HG03045 (cell line): ENCODE measurements around the gene DLG1.

Experiments used
- ATAC-seq: cut with Tn5 transposase; IDR thresholded peaks from one replicate; pipeline ENCODE4 v1.9.1; 2021; ENCODE audit warnings: mild to moderate bottlenecking, moderate library complexity; ENCODE audit not compliant: unreplicated experiment

Gene DLG1

DNA sequence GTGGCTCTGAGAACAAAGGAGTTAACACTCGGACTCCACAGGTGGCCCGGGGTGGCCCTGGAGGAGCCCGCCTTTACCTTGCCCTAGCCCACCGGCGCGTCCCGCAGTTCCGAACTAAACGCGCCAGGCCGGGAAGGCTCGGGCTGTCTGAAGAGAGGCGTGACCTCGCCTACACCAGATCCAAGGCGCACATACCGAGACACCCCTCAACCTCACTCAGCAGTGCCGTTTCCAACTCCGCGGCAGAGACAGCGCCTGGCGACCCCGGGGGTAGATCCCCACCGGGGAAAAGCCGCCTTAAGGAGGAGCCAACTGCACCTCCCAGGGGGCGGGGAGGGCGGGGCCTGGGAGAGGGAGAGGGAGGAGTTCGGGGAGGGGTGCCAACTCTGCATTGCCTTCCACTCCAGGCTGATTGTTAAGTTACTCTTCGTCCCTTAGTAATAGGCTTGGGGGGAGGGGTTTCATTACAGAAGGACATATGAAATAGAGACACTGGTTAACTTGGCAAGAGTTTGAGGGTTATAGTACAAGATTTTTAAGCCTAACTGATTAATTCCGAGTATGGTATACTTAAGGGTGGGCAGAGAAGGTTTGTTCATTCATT lies at the start of gene DLG1:
Gene DLG1, minus strand, starts transcription at position 272 of the 604 bp plus-strand sequence. CDS start 1,408 bp downstream, outside the sequence.
- ATAC-seq, result peak; percentile 66

DNA sequence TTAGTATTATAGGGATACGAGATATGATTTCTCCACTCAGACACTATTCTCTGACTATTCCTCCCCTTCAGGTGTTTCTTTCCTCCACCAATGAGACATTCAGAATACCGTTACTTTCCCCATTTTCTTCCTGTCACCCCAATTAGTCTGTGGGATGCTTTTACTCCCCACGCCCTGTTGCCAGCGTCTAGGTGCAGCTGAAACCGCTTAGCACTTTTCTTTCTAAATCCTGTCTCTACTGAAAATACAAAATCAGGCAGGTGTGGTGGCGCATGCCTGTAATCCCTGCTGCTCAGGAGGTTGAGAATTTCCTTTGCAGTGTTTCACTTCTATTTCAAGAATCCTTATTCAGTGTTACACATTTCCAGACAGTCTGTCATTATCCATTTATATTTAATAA lies 49.6 kb upstream of the DLG1 start:
- ATAC-seq, result no peak

DNA sequence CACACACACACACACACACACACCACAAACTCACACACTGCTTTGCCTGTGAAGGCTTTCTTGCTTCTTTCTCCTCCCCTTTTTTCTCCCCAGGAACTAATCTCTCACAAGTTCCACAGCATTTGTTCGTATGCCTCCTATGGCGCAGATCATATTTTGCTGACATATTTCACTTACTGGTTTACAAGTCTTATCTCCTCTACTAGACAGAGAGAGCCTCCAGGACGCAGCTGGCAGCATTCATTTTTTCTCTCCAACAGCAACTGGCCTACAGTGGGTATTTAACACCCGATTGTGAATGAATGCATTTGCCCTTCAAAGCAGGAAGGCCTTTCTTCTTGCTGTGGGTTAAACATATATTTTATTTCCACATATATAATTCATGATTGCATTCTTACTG lies 47.0 kb upstream of the DLG1 start:
- no peak for ATAC-seq

DNA sequence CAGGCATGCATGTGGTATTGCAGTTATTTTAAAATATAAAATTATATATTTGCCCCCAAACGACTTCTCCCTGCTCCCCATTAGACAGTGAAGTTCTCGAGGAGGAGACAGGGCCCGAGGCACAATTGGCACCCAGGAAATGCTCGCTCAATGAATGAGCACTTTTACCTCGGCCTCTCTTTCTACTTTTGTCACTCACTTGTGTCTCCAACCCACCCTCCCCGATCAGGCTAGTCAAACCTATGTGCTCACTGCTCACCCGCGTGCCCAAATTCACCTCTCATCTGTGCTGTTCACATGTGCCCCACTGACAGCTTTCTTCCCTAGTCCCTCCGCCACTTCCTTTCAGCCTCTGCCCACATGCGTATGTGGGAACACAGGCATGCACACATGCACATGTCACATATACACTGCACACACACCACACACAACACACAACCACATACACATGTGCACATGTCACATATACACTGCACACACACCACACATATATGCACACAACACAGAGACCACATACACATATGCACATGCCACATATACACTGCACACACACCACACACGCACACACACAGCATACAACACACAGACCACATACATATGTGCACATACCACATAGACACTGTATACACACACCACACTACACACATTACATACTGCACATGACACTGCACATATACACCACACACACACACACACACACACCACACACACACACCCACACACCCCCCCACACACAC lies 46.3 kb upstream of the DLG1 start:
- no peak for ATAC-seq

DNA sequence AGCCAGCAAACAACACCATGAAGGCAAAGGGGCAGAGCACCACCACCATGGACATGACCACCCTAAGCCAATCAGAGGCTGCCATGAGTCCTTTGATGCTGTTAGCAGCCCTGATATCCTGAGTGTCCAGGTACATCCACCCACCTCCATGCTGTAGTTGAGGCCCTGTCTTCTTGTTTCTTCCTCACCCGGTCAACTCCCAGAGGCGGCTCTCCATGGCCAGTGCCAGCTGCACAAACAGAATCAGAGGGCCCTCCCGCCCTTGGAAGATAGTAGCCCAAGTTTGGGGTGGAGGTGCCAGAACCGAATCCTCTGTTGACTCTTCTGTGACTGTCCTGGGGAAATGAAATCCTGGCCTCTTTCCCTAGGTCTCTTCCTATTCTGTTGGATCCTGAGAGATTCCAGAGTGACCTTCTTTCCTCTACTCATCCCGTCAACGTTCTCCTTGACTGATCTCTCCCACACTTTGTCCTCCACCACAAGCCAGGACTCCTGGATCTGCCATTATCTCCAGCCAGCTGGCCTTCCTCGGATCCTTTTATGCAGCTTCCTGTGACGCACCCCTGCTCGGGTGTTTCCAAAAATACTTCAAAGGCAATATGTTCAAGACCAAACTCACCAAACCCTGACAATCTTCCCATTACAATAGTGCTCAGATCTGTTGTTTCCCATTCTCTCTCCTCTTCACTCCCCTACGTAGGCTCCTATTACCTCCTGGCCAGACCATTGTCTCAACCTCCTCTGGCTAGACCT lies 45.4 kb upstream of the DLG1 start:
- ATAC-seq, result no peak

DNA sequence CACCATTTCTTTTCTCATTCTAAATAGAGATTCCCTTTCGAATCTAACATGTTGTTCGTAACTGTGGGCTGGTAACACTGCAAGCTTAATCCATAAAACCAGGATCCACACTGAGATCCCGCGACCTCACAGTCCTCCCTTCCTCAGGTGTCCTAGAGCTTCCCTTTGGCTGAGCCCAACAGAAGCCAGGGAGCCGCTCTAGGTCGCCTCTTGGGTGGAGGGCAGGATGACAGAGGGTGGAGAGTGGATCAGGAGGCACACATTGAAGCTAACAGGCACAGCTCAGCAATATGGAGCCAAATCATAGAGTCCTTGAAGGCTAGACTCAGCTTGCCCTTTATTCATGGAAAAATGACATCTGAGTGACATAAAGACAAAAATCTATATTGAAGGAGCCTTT lies 44.7 kb upstream of the DLG1 start:
- no peak for ATAC-seq

DNA sequence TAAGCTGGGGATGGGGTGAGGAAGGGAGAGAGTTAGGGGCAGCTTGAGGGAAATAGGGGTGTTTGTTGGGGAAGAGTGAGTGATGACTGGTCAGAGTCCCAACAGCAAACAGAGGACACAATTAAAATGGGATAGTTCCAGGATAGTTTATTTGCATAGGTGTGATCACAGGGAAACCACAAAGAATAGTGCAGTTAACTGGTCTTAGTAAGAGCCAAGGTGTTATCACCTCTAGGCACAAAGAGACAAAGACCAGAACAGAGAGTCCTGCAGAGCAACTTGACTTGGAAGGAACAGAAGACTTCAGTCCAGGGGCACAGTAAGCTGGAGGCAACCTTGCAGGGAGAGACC lies 42.1 kb upstream of the DLG1 start:
- no peak for ATAC-seq

DNA sequence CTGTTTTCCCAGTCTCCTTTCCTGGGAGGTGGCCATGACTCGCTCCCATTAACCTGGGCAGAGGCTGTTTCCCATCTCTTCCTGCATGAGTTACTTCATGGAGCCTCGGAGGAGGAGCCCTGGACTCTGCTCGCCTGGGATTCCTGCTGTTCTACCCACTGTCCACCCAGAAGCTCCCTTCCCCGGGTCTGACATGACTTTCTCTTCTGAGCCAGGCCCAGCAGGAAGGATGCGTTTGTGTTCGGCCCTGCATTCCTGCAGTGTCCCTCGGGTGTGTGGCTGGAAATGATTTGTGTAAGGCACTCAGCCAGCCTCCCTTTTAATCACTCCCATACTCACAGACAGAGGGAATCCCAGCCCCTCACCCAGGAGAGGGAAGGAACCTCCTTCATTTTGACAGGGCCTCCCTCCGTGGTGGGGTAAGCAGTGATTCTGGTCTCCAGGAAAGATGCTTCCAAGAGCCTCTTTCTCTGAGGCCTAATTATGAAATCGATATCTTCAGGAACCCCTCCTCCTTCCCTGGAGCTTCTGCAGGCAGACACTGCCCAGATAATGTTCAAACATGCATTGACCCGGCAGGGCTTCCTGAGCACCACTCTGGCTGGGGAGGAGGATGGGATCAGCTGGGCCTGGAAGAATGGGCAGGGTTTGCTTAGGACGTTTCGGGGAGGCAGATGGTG lies 41.6 kb upstream of the DLG1 start:
- no peak for ATAC-seq

DNA sequence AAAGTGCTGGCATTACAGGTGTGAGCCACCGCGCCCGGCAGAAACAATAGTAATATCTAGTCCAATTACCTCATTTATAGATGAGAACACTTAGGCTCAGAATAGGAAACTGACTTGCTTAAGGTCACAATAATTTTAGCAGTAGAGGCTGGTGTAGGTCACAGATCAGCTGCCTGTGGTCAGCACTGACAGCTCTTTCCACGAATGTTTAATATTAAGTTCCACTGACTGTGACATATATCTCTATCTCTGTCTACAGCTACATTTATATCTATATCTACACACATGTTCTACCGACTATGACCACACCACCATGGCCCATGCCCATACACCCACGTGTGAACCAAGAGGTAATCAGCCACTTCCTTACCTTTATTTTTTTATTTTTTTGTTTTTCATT lies 40.2 kb upstream of the DLG1 start:
- no peak for ATAC-seq

DNA sequence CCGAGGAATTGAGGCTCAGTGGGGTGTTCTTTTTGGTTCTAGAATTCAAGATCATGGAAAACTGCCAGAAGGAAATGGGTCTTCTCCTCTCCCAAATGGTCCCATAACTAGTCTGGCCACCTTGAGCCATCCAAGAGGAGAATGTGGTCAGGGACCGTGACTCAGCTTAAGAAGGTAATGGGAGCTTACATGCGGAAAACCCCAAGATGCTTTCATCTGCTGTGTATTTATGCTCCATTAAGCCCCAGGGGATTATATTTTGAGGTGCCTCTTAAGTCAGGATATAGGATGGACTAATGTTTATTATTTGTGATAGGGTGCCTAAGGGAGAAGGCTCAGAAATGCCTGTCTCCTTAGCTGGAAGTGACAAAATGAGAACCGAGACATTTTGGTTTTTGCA lies 39.2 kb upstream of the DLG1 start:
- ATAC-seq, result no peak

DNA sequence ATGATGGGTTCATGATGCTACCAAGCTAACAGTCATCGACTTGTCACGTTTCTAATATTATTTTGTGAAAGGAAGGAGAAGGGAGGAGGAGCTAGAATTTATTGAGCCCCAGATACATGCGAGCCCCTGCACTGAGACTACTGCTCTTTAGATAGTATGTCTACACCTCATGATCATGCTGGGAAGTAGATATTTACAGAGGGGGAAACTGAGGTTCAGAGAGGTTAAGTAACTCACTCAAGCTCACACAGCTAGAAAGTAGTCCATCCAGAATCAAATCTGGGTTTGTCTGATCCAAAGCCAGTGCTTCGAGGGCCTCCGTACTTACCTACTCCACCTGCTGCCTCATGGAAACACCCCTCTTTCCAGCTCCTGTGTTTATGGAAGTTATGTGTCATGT lies 38.8 kb upstream of the DLG1 start:
- no peak for ATAC-seq

DNA sequence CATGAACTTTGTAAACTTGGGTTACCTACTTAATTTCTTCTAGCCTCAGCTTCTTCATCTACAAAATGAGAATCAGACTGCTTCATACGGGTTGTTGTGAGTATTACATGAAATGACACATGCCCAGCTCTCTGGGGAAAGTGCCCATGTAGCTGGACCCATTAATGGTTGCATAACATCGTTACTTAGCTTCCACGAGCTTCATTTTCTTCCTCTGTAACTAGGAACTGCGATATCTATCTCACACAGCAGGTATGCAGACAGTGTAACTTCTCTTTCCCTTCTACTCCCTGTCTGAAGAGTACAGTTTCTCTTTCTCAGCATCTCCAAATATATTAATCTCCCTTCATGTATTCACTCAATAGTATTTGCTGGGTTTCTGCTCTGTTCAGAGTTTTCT lies 37.9 kb upstream of the DLG1 start:
- no peak for ATAC-seq

DNA sequence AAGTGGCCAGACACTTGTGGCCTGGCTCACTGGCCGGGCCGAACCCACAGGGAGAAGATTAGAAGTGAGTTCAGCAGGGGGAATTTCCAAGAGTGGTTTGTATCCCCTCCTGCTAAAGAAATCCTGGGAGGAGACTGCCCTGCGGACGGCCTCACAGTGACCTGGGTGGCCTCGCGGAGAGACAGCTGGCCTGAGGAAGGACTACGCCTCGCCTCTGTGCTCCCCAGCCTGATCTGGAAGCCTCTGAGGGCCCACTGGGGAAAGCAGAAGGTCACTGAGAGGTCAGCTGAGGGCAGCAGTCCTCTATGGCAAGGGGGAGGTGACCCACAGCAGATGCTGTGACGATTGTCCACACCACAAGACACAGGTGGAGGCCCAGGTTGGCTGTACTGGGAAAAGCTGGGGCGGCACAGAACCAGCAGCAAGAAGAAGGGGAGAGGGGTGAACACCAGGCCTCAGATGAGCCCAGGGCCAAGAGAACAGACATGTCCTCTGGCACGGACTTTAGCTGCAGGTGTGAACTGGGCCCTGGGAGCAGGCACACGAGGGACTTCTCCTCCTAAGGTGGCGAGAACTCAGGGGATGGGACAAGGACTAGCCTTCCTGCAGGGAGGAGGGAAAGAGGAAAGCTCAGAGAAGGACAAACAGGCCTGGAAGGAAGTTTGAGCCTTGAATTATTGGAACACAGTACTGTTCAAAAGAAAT lies 37.2 kb upstream of the DLG1 start:
- no peak for ATAC-seq

DNA sequence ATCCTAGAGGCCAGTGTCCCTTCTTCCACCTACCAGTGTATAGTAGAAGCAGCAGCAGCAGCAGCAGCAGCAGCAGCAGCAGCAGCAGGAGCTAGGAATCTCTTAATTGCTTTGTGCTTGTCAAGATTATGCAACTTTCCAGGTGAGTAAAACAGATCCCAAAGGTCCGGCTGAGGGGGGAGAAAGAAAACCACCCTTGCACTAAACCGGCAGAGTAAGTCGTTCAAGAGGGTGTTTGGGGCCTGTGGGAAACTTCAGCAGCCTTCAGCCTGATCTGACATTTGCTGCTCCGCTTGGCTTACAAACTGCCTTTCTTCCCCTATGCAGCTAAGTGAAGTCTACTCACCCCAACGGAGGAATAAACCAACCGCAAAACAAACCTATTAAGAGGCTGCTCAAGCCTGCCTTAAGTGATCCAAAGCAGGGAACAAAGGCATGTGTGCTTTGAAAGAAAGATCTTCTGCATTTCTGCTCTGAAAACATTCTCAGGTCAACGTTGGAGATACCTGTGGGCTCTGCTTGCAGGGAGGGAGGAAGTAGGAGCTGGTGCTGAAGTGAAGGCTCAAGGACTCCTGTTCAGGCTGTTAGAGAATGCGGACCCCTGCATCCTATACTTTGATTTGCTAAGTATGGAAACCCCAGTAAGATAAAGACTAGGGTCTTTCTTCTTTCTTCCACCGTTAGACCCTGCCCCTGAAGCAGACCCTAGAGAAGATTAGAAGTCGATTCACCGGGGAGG lies 35.7 kb upstream of the DLG1 start:
- no peak for ATAC-seq

DNA sequence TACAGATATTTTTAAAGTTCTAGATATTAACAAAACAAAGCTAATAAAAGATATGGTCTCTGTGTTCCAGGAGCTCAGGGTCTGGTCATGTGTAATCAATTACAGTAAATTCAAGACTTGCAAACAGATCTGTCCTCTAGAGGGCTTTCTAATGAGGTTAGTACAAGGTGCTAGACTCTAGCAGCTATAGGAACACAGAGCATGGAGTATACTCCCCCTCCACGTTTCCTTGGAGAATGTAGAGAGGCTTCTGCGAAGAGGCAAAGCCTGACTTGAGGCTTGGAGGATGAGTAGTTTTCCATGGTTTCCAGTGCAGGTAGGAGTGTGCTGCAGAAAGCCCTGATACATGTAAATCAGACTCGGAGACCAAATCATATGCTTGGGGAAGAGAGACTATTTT lies 32.7 kb upstream of the DLG1 start:
- ATAC-seq, result no peak

DNA sequence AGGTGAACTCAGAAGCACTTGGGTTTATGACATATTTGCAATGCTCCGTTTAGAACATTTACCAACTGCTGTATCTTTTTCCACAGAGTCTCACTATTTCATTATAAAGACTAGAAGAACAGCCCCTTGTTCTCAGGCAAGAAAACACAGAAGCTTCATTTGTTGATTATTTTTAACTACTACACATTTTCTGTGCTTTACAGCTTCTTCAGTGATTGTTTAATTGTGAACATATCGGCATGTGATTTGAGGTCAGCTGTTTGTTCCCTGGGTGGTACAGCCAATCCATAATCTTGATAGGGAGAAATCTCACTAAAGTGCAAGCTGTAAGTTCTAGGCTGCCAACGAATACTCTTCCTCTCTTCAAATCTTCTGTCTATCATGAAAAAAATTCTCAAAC lies 31.0 kb upstream of the DLG1 start:
- ATAC-seq, result no peak

DNA sequence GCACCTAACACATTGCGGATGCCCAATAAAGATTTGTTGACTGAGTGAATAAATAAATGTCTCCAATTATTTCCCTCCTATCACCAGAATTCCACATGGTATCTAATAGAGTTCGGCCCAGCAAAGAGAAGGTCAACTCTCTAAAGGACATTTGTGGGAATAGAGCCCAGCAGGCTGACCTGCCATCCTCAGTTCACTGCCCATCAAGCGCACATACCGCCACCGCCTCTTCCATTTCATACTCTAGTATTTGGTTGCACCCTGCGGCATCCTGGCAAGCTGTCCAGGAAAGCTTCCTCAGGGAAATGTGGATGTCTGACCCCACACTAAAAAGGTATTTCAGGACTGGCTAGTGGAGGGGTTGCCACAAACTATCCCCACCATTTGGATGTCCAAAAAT lies 29.8 kb upstream of the DLG1 start:
- ATAC-seq, result no peak

DNA sequence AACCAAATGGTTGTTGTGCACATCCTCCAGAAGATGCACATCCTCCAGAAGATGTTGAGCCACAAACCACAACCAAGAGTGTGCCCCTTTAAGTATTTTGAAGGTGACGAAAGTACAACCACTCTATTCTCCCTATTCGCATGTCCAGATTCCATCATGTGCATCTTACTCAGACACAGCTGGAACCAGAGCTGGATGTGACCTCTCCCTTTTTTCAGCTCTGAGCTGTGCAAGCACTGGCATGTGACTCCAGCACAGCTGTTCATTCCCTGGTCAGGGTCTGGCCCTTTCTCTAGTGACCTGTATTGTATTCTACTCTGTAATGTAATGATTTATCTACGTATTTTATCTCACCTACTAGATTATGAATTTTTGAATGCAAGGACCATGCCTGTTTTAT lies 29.3 kb upstream of the DLG1 start:
- no peak for ATAC-seq

DNA sequence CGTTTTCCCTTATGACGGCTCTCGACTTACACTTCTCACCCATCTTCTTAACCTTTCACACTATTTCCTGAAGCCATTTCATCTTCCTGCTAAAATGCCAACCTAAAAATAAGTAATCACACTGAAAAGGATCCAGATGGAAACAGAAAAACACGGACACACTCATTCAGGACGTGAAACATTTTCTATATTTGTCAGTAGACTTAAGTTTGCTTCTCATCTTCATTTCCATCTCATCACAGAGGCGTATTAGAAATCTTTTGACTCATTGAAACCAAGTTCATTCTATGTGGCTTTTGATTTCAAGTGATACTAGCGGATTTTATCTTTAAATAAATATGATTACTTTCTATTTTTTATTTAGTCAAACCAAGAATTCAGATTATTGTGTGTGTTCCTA lies 27.4 kb upstream of the DLG1 start:
- no peak for ATAC-seq

DNA sequence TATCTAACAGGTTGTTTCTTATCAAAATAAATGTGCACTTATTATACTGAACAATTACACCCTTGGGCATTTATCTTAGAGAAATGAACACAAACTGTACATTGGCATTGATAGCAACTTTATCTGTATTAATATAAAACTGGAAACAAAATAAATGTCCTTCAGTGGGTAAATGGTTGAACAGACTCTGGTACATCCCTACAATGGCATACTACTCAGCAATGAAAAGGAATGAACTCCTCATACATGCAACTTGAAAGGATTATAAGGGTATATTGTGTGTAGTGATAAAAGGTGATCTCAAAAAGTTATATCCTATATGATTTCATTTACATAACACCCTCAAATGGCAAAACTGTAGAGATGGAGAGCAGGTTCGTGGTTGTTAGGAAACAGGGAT lies 23.7 kb upstream of the DLG1 start:
- no peak for ATAC-seq
